ENCODE measurements around the gene ANTKMT.

DNA sequence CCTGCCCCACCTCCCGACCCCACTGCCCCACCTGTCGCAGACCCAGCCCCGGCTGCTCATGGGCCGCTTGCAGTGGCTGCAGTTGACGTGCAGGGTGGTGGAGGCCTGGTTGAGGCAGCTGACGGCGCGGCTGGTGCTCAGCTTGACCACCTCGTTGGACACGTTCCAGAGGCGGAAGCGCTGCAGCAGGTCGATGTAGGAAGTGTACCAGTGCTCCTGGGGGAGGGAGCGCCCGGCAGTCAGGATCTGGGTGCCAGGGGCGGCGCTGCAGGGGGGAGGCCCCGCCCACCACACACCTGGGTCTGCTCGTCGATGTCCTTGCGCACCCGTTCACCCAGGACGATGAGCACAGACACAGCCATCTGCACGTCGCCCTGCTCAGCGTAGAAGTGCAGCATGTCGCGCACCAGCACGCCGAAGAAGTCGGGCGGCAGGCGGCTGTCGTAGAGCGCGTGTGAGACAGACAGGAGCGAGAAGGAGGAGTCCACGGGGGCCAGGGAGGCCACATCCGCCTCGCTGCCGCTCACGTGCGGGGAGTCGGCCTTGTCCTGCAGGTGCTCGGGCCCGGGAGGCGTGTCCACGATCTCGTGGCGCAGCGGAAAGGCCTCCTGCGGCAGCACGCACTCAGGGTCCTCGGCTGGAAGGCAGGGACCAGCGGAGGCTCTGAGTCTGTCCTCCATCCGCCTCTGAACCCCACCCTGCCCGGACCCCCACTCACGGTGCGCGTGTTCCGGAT is 35.8 kb upstream of the ANTKMT start:
- TF ChIP-seq, protein P1, sequence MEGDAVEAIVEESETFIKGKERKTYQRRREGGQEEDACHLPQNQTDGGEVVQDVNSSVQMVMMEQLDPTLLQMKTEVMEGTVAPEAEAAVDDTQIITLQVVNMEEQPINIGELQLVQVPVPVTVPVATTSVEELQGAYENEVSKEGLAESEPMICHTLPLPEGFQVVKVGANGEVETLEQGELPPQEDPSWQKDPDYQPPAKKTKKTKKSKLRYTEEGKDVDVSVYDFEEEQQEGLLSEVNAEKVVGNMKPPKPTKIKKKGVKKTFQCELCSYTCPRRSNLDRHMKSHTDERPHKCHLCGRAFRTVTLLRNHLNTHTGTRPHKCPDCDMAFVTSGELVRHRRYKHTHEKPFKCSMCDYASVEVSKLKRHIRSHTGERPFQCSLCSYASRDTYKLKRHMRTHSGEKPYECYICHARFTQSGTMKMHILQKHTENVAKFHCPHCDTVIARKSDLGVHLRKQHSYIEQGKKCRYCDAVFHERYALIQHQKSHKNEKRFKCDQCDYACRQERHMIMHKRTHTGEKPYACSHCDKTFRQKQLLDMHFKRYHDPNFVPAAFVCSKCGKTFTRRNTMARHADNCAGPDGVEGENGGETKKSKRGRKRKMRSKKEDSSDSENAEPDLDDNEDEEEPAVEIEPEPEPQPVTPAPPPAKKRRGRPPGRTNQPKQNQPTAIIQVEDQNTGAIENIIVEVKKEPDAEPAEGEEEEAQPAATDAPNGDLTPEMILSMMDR (conservative IDR thresholded peaks at IDR 0.05 in 1 of 2, IDR thresholded peaks at IDR 0.05 in 1 of 2; ENCODE audit: low read depth in 1 of 2, low read length in 2 of 2), result no peak
- no peak for TF ChIP-seq EZH2 (IDR thresholded peaks at IDR 0.05; ENCODE audit: low read length, missing control alignments)

All from fibroblast of lung (primary cell).